Esophagus squamous epithelium (tissue), 4 donors: ENCODE data around the gene RSU1.

ENCODE experiments used
- CTCF ChIP-seq, 6 experiments: fragments of 450-650 bp in 4 of 6; fragments of 200-600 bp in 2 of 6; sonication (generic) in 2 of 6; IDR thresholded peaks; one replicate each; pipeline ENCODE4 v1.5.1; 2016 to 2019; ENCODE audit warnings: antibody characterized with exemption in 6 of 6, mild to moderate bottlenecking in 4 of 6, moderate library complexity in 4 of 6
- POLR2A ChIP-seq, 4 donors: fragments of 450-650 bp; IDR thresholded peaks; one replicate each; pipeline ENCODE4 v1.6.1; 2017; ENCODE audit warnings: antibody characterized with exemption in 4 of 4, mild to moderate bottlenecking in 4 of 4, moderate library complexity in 3 of 4

- TF ChIP-seq POLR2A (IDR thresholded peaks at IDR 0.05) (no peak), CTCF (IDR thresholded peaks at IDR 0.05) (no peak)
These were observed 18.7 kb downstream of the RSU1 start for GRCh38 chr10:16798571-16798970.
